HG03196 (cell line): ENCODE data around the gene PTPRN2.
"Not testable (repeated sequence)": the region's sequence is repeated elsewhere in the genome, so short reads cannot be mapped to it uniquely, and the experiment has no call there.

Source experiments
- ATAC-seq: cut with Tn5 transposase; IDR thresholded peaks from one replicate; pipeline ENCODE4 v1.9.1; 2021; ENCODE audit not compliant: unreplicated experiment

Gene PTPRN2

DNA sequence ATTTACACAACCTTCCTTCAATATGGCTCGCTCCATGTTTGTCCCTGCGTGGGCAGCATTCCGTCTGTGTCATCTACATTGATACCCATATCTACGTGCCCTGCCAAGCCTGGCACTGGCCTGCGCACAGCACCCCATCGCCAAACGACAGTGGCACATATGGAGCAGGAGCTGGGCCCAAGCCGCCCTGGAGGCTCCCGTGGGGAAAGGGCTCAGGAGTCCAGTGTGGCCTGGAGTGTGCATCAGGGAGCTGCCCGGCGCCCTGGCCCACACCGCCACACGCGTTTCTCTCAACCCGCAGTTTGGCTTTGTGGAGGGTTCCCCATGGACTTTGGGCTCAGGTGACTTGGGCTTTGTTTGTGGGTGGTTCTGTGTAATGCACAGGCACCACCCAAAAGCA, 273.2 kb downstream of the PTPRN2 start:
- ATAC-seq, result no peak

- ATAC-seq, result no peak
Observed at GRCh38 chr7:158313931-158314330, 273.7 kb downstream of the PTPRN2 start.

GRCh38 chr7:158312789-158313188, 274.8 kb downstream of the PTPRN2 start:
- ATAC-seq, result no peak

- ATAC-seq, result no peak
Observed at GRCh38 chr7:158311791-158312190, 275.8 kb downstream of the PTPRN2 start.

GRCh38 chr7:158310924-158311666, 276.5 kb downstream of the PTPRN2 start:
- ATAC-seq, result no peak

- no peak for ATAC-seq
Observed at GRCh38 chr7:158309868-158310763, 277.5 kb downstream of the PTPRN2 start.

- no peak for ATAC-seq
Observed at GRCh38 chr7:158308001-158308400, 279.6 kb downstream of the PTPRN2 start.

DNA sequence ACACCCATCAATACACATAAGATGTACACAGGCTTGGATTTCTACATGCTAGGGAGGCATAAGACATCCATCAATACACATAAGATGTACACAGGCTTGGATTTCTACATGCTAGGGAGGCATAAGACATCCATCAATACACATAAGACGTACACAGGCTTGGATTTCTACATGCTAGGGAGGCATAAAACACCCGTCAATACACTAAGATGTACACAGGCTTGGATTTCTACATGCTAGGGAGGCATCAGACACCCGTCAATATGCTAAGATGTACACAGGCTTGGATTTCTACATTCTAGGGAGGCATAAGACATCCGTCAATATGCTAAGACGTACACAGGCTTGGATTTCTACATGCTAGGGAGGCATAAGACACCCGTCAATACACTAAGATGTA, 283.6 kb downstream of the PTPRN2 start:
- not testable (repeated sequence) for ATAC-seq

GRCh38 chr7:158303121-158303520, 284.5 kb downstream of the PTPRN2 start:
- ATAC-seq, result no peak

DNA sequence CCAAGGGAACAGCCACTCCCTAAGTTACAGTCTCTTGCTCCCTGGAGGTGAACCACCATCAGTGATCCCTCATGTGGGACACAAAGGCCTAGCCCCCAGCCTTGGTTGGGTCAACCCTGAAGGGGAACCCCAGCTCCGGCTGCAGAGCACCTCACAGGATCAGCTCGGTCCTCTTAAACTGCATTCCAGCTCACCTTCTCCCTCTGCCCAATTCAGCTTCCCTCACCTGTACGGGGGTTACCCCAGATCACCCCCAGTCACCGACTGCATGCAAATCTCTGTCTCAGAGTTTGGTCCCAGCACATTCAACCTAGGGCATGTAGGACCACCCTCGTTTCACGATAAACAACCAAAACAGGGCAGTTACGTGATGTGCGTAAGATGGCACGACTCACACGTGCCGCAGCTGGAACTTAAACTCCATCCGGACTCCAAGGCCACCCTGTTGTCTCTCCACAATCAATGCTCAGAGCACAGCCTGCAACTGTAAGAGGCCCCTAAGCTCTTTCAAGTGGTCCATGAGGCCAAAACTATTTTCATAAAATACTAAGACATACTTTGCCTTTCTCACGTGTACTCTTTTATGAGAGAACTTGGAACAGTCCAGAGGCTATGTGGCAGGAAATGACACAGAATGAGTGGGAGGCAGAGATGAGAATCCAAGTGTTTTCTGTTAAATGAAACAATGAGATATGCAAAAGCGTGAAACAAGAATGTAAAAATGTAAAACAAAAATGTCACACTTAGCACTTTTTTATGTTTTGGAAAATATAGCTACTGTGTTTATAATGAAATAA, 285.2 kb downstream of the PTPRN2 start:
- ATAC-seq, result no peak

DNA sequence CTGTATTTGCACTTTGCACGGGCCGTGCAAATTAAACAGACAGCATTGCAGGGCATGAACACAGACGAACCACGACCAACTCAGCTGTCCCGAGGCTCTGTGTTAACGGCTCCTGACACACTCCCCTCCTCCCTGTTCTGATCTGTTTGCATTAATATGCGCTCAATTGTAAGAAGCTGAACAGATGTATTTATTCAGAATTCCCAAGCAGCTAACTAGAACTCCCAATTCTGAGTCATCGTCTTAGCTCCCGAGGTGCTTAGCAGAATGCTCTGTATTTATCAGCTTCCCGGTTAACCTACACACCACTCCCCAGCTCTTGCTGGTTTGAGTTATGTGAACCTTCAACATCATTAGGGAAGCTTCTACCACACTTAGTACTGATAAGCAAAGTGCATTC, 286.4 kb downstream of the PTPRN2 start:
- no peak for ATAC-seq

GRCh38 chr7:158300427-158300826, 287.2 kb downstream of the PTPRN2 start:
- ATAC-seq, result no peak

GRCh38 chr7:158299607-158300006, 288.0 kb downstream of the PTPRN2 start:
- ATAC-seq, result no peak

DNA sequence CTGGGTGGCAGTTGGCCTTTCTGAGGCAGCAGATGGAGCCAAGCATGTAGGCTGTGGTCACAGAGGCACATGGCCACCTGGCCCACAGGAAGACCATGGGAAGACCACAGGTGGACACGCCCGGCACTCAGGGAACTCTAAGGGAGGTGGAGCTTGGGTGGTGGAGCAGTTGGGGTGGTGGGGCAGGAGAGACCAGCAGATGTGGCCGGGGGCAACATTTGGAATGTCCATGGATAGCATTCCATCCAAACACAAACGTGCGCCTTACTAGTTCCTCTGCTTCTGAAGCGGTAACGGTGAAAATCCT, 290.9 kb downstream of the PTPRN2 start:
- ATAC-seq, result no peak

- no peak for ATAC-seq
Observed at GRCh38 chr7:158295966-158296797, 291.4 kb downstream of the PTPRN2 start.

- ATAC-seq, result not testable (repeated sequence)
Observed at GRCh38 chr7:158294468-158295215, 293.0 kb downstream of the PTPRN2 start.

GRCh38 chr7:158292948-158293347, 294.7 kb downstream of the PTPRN2 start:
- ATAC-seq, result no peak

DNA sequence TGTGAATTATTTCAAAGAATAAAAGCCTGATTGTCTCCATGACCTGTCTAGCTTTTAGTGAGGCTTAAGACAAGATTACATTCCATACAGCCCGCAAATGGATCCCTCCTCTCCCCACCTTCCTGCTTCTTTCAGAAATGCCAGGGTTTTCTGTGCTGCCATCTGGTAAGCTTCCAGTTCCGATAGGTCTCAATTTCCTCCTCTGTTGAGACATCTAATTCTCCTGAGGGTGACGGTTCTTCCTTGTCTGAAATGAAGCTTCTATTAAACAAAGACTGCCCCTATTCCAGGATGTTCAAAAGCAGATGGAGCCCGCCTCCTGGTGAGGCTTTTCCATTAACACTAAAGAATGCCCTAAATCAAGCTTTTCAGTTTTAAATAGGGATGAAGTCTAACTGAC, 295.6 kb downstream of the PTPRN2 start:
- ATAC-seq, result no peak

- no peak for ATAC-seq
Observed at GRCh38 chr7:158289761-158290523, 297.7 kb downstream of the PTPRN2 start.
